Right kidney (tissue), 9 donors: ENCODE results near the gene MTURN.
"Not testable (repeated sequence)": the region's sequence is repeated elsewhere in the genome, so short reads cannot be mapped to it uniquely, and the experiment has no call there.

Experiments used
- DNase-seq: peaks from one replicate; pipeline ENCODE4 v3.0.0-alpha.2; 2016
- long read RNA-seq, 8 donors: transcript quantifications; one replicate each; lab custom pipeline, GENCODE V29; 2026

MTURN gene
- long read RNA-seq, donor 1, full-length matches to known transcripts = 25 of 25 reads
- long read RNA-seq, donor 1, partial matches to known transcripts = 0 of 25 reads
- long read RNA-seq, donor 1, other reads (novel, unspliced or antisense) = 0 of 25 reads
- long read RNA-seq, donor 2, full-length matches to known transcripts = 19 of 19 reads
- long read RNA-seq, donor 2, partial matches to known transcripts = 0 of 19 reads
- long read RNA-seq, donor 2, other reads (novel, unspliced or antisense) = 0 of 19 reads
- long read RNA-seq, donor 3, full-length matches to known transcripts = 9 of 9 reads
- long read RNA-seq, donor 3, partial matches to known transcripts = 0 of 9 reads
- long read RNA-seq, donor 3, other reads (novel, unspliced or antisense) = 0 of 9 reads
- long read RNA-seq, donor 4, full-length matches to known transcripts = 26 of 26 reads
- long read RNA-seq, donor 4, partial matches to known transcripts = 0 of 26 reads
- long read RNA-seq, donor 4, other reads (novel, unspliced or antisense) = 0 of 26 reads
- long read RNA-seq, donor 5, full-length matches to known transcripts = 18 of 18 reads
- long read RNA-seq, donor 5, partial matches to known transcripts = 0 of 18 reads
- long read RNA-seq, donor 5, other reads (novel, unspliced or antisense) = 0 of 18 reads
- long read RNA-seq, donor 6, full-length matches to known transcripts = 19 of 25 reads
- long read RNA-seq, donor 6, partial matches to known transcripts = 0 of 25 reads
- long read RNA-seq, donor 6, other reads (novel, unspliced or antisense) = 6 of 25 reads
- long read RNA-seq, donor 7, full-length matches to known transcripts = 38 of 38 reads
- long read RNA-seq, donor 7, partial matches to known transcripts = 0 of 38 reads
- long read RNA-seq, donor 7, other reads (novel, unspliced or antisense) = 0 of 38 reads
- long read RNA-seq, donor 8, full-length matches to known transcripts = 29 of 34 reads
- long read RNA-seq, donor 8, partial matches to known transcripts = 0 of 34 reads
- long read RNA-seq, donor 8, other reads (novel, unspliced or antisense) = 5 of 34 reads

- DNase-seq = peak; percentile 92
These were observed at the start of gene MTURN for GRCh38 chr7:30134611-30135300. Gene MTURN (plus strand): TSS chr7:30134986. CDS start chr7:30135137, 151 bp downstream.

GRCh38 chr7:30086529-30086928 is 48.3 kb upstream of the MTURN start:
- DNase-seq = no peak

- DNase-seq = no peak
These were observed 47.4 kb upstream of the MTURN start for GRCh38 chr7:30087371-30087770.

GRCh38 chr7:30088362-30088761 is 46.4 kb upstream of the MTURN start:
- no peak for DNase-seq

GRCh38 chr7:30090111-30090510 is 44.7 kb upstream of the MTURN start:
- DNase-seq = no peak

GRCh38 chr7:30091491-30091912 is 43.3 kb upstream of the MTURN start:
- no peak for DNase-seq

- DNase-seq = no peak
These were observed 42.8 kb upstream of the MTURN start for GRCh38 chr7:30091987-30092386.

GRCh38 chr7:30093420-30093952 is 41.3 kb upstream of the MTURN start:
- DNase-seq = no peak

- not testable (repeated sequence) for DNase-seq
These were observed 36.2 kb upstream of the MTURN start for GRCh38 chr7:30098599-30098998.

- no peak for DNase-seq
These were observed 32.5 kb upstream of the MTURN start for GRCh38 chr7:30102281-30102680.

- no peak for DNase-seq
These were observed 30.6 kb upstream of the MTURN start for GRCh38 chr7:30104157-30104556.

- DNase-seq = no peak
These were observed 22.6 kb upstream of the MTURN start for GRCh38 chr7:30112103-30112713.

GRCh38 chr7:30113144-30113543 is 21.6 kb upstream of the MTURN start:
- DNase-seq = no peak

GRCh38 chr7:30114536-30115238 is 20.1 kb upstream of the MTURN start:
- DNase-seq = no peak

- DNase-seq = no peak
These were observed 19.0 kb upstream of the MTURN start for GRCh38 chr7:30115709-30116297.

- no peak for DNase-seq
These were observed 18.0 kb upstream of the MTURN start for GRCh38 chr7:30116771-30117170.

- DNase-seq = no peak
These were observed 16.9 kb upstream of the MTURN start for GRCh38 chr7:30117896-30118295.

- DNase-seq = no peak
These were observed 14.8 kb upstream of the MTURN start for GRCh38 chr7:30119890-30120577.

GRCh38 chr7:30133736-30134610 is 813 bp upstream of the MTURN start:
- no peak for DNase-seq
